Heart left ventricle (tissue), 13 donors: ENCODE measurements around the gene ACIN1.

ENCODE experiments used
- POLR2A ChIP-seq, 2 donors: fragments of 450-650 bp; IDR thresholded peaks; one replicate each; pipeline ENCODE4 v1.6.1; 2017; ENCODE audit warnings: antibody characterized with exemption in 2 of 2, mild to moderate bottlenecking in 2 of 2, moderate library complexity in 2 of 2
- TF ChIP-seq, protein P1 (sequence below), 12 donors: fragments of 200-600 bp; sonication (generic) in 4 of 12; IDR thresholded peaks; one replicate each; pipeline versions ENCODE4 v1.5.0 to v1.8.0; 2018 to 2022; ENCODE audit warnings: antibody characterized with exemption in 12 of 12, mild to moderate bottlenecking in 5 of 12
- donor health status: ischemic (EF 13 %, LVEDD 7.1; RV severe dilation, severe dysfunction).
- donor health status: DM: no; HTN: yes; CAD: no.
- donor health status: DM: no; HTN: no; CAD: no.
- donor health status: ischemic (EF 25% LVEDD 6.9; RV normal size, moderate dysfunction).
- donor health status: ischemic (EF 25% LVEDD 5.7; RV mildly dilated, moderate dysfunction).
- donor health status: ischemic (EF 35%, LVEDD 5.7; RV mildly dilated, moderate dysfunction).
- donor health status: nonischemic (EF 11% LVEDD 7.7; RV severe dilation, severe dysfunction).
- donor health status: DM: yes; HTN: yes; CAD: no.
- donor health status: PGD.
- donor health status: ischemic (EF 29% LVEDD 5.4; RV normal size, mild dysfunction).
- donor health status: nonischemic (EF 23%, LVEDD 6.1; RV moderate dilation, normal function).

DNA sequence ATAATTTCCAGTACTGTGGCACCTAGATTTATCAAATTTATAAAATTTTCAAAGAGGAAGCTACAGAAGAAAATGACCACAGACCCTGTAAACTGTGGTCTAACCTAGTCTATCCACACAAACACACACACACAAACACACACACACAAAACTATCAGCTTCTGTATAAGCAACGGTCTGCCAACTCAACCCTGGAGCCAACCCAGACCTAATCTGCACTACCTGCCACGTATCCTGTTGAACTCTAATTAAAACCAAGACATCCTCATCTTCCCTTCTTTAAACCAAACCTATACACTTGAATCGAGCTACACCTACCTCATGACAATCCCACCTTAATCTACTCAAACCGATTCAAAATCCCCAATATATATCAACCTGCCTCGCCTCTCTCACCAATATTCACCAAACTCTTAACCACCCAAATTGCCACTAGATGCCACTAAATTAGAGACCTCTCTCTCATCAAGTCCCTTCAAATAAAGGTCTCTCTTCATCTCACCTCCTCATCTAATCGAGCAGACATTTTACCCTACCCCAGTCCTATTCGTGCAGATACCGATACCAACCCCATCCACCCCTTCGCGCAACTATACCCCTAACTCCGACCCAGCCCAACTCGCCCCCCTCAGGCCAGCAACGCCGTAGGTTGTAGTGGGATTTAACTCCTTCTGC, 808 bp downstream of the ACIN1 start:
- TF ChIP-seq, protein P1, sequence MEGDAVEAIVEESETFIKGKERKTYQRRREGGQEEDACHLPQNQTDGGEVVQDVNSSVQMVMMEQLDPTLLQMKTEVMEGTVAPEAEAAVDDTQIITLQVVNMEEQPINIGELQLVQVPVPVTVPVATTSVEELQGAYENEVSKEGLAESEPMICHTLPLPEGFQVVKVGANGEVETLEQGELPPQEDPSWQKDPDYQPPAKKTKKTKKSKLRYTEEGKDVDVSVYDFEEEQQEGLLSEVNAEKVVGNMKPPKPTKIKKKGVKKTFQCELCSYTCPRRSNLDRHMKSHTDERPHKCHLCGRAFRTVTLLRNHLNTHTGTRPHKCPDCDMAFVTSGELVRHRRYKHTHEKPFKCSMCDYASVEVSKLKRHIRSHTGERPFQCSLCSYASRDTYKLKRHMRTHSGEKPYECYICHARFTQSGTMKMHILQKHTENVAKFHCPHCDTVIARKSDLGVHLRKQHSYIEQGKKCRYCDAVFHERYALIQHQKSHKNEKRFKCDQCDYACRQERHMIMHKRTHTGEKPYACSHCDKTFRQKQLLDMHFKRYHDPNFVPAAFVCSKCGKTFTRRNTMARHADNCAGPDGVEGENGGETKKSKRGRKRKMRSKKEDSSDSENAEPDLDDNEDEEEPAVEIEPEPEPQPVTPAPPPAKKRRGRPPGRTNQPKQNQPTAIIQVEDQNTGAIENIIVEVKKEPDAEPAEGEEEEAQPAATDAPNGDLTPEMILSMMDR (IDR thresholded peaks at IDR 0.05): peak in 1 of 12 donors; percentile 20
- TF ChIP-seq POLR2A (IDR thresholded peaks at IDR 0.05): no peak
